Measurements from ENCODE around the gene TOPORS.
A peak's percentile ranks its signal among the peaks of the same experiment; 100 is the strongest.
"Not testable (repeated sequence)": the region's sequence is repeated elsewhere in the genome, so short reads cannot be mapped to it uniquely, and the experiment has no call there.

Gene TOPORS
- 84.9 to 130 (median 107) reads per million in 4 donors for total RNA-seq

- peak; percentile 83 to 92 (median 87) for DNase-seq
Observed at GRCh38 chr9:32552172-32552872, at the start of gene TOPORS, which contains the start of gene SMIM27. Gene TOPORS (minus strand): TSS chr9:32552586. CDS start chr9:32552436, 150 bp downstream. Gene SMIM27 (plus strand): TSS chr9:32552327. CDS start chr9:32552435, 108 bp downstream.

- not testable (repeated sequence) for DNase-seq
Observed at GRCh38 chr9:32599021-32599420, 46.6 kb upstream of the TOPORS start.

GRCh38 chr9:32596936-32597335 is 44.5 kb upstream of the TOPORS start:
- no peak for DNase-seq

- DNase-seq = no peak
Observed at GRCh38 chr9:32596096-32596865, 43.9 kb upstream of the TOPORS start.

- DNase-seq = no peak
Observed at GRCh38 chr9:32590898-32591297, 38.5 kb upstream of the TOPORS start.

GRCh38 chr9:32590476-32590875 is 38.1 kb upstream of the TOPORS start:
- no peak for DNase-seq

- peak in 1 of 5 donors; percentile 21 for DNase-seq
Observed at GRCh38 chr9:32589083-32589723, 36.8 kb upstream of the TOPORS start.

- DNase-seq = no peak
Observed at GRCh38 chr9:32587901-32588300, 35.5 kb upstream of the TOPORS start.

- DNase-seq = no peak
Observed at GRCh38 chr9:32584784-32585183, 32.4 kb upstream of the TOPORS start.

GRCh38 chr9:32581512-32582143 is 29.2 kb upstream of the TOPORS start:
- DNase-seq = peak in 2 of 5 donors; percentile 21 to 30

- no peak for DNase-seq
Observed at GRCh38 chr9:32580631-32581300, 28.4 kb upstream of the TOPORS start.

- DNase-seq = peak; percentile 47 to 80 (median 64)
Observed at GRCh38 chr9:32579706-32580331, 27.4 kb upstream of the TOPORS start.

GRCh38 chr9:32578976-32579375 is 26.6 kb upstream of the TOPORS start:
- DNase-seq = no peak

GRCh38 chr9:32577316-32577715 is 24.9 kb upstream of the TOPORS start:
- DNase-seq = no peak

- DNase-seq = no peak
Observed at GRCh38 chr9:32574858-32575257, 22.5 kb upstream of the TOPORS start.

GRCh38 chr9:32573821-32574220 is 21.4 kb upstream of the TOPORS start:
- no peak for DNase-seq

GRCh38 chr9:32572900-32573523 is 20.6 kb upstream of the TOPORS start, which contains the start of gene NDUFB6:
Gene NDUFB6 (minus strand): TSS chr9:32573159. CDS start chr9:32573060, 99 bp downstream.
- DNase-seq = peak; percentile 87 to 97 (median 92)

- DNase-seq = peak; percentile 40 to 83 (median 66)
Observed at GRCh38 chr9:32571969-32572899, 19.8 kb upstream of the TOPORS start.

GRCh38 chr9:32570262-32570661 is 17.9 kb upstream of the TOPORS start:
- no peak for DNase-seq

GRCh38 chr9:32566770-32567169 is 14.4 kb upstream of the TOPORS start:
- no peak for DNase-seq
